Measurements from ENCODE around the gene CSGALNACT2. TPM values are rescaled to one million over a fixed set of nuclear protein-coding genes. Genes with fewer than 3 reads are reported as not detected.
"Not testable (repeated sequence)": the region's sequence is repeated elsewhere in the genome, so short reads cannot be mapped to it uniquely, and the experiment has no call there.

Gene CSGALNACT2
- total RNA-seq (2014; rRNA removed; shearing (Covaris generic)): 5.9 and 7.9 TPM in 2 replicates

- H3K27ac ChIP-seq: peak within 1 kb of the TSS; percentile 97
- H3K36me3 ChIP-seq: no peaks in the 10 kb centered on the region
- peak; percentile 68 to 73 for DNase-seq
- H3K4me3 ChIP-seq: peak within 1 kb of the TSS; percentile 96
- H3K27me3 ChIP-seq: no peaks in the 10 kb centered on the region
- H3K9me3 ChIP-seq (replicated peaks): no peaks in the 10 kb centered on the region
- no peaks in the 10 kb centered on the region for H3K4me1 ChIP-seq
Observed at GRCh38 chr10:43138021-43138756, at the start of gene CSGALNACT2. CSGALNACT2 (plus strand) TSS chr10:43138445; CDS start chr10:43155150, 16,705 bp downstream.

GRCh38 chr10:43089519-43089918 is 48.7 kb upstream of the CSGALNACT2 start:
- no peak for DNase-seq

GRCh38 chr10:43090188-43090587 is 48.1 kb upstream of the CSGALNACT2 start:
- no peaks in the 10 kb centered on the region for H3K27me3 ChIP-seq

More at GRCh38 chr10:43089519-43089918, 48.7 kb upstream of the CSGALNACT2 start:
- Histone ChIP-seq H3K4me1 (no peaks in the 10 kb centered on the region), H3K9me3 (replicated peaks) (no peaks in the 10 kb centered on the region), H3K27ac (no peak overlapping the region), H3K36me3 (no peaks in the 10 kb centered on the region), H3K4me3 (no peak overlapping the region), H3K27me3 (no peaks in the 10 kb centered on the region)

GRCh38 chr10:43090664-43091063 is 47.6 kb upstream of the CSGALNACT2 start:
- Histone ChIP-seq H3K27ac (no peak overlapping the region), H3K4me3 (no peak overlapping the region), H3K27me3 (no peaks in the 10 kb centered on the region), H3K4me1 (no peaks in the 10 kb centered on the region), H3K36me3 (no peaks in the 10 kb centered on the region), H3K9me3 (replicated peaks) (no peaks in the 10 kb centered on the region)
- no peak for DNase-seq

More at GRCh38 chr10:43090188-43090587, 48.1 kb upstream of the CSGALNACT2 start:
- DNase-seq: no peak
- no peak overlapping the region for H3K4me3 ChIP-seq
- H3K36me3 ChIP-seq: no peaks in the 10 kb centered on the region
- no peaks in the 10 kb centered on the region for H3K9me3 ChIP-seq (replicated peaks)
- H3K4me1 ChIP-seq: no peaks in the 10 kb centered on the region
- H3K27ac ChIP-seq: no peak overlapping the region

- H3K4me1 ChIP-seq: no peaks in the 10 kb centered on the region
- H3K36me3 ChIP-seq: no peaks in the 10 kb centered on the region
- H3K27ac ChIP-seq: no peak overlapping the region
- no peak overlapping the region for H3K4me3 ChIP-seq
- DNase-seq: no peak
- no peaks in the 10 kb centered on the region for H3K9me3 ChIP-seq (replicated peaks)
- no peaks in the 10 kb centered on the region for H3K27me3 ChIP-seq
Observed at GRCh38 chr10:43091846-43092245, 46.4 kb upstream of the CSGALNACT2 start.

- Histone ChIP-seq H3K4me3 (no peak overlapping the region), H3K9me3 (replicated peaks) (no peaks in the 10 kb centered on the region), H3K27me3 (no peaks in the 10 kb centered on the region), H3K27ac (no peak overlapping the region), H3K4me1 (no peaks in the 10 kb centered on the region), H3K36me3 (no peaks in the 10 kb centered on the region)
- no peak for DNase-seq
Observed at GRCh38 chr10:43093423-43094076, 44.7 kb upstream of the CSGALNACT2 start.

GRCh38 chr10:43094085-43094484 is 44.2 kb upstream of the CSGALNACT2 start:
- Histone ChIP-seq H3K27me3 (no peaks in the 10 kb centered on the region), H3K4me1 (no peaks in the 10 kb centered on the region), H3K9me3 (replicated peaks) (no peaks in the 10 kb centered on the region), H3K27ac (no peak overlapping the region), H3K4me3 (no peak overlapping the region), H3K36me3 (no peaks in the 10 kb centered on the region)
- no peak for DNase-seq

GRCh38 chr10:43099339-43099738 is 38.9 kb upstream of the CSGALNACT2 start:
- not testable (repeated sequence) for H3K27me3 ChIP-seq; DNase-seq; H3K4me3 ChIP-seq; H3K27ac ChIP-seq; H3K36me3 ChIP-seq; H3K9me3 ChIP-seq (replicated peaks); H3K4me1 ChIP-seq

GRCh38 chr10:43099928-43100327 is 38.3 kb upstream of the CSGALNACT2 start:
- no peaks in the 10 kb centered on the region for H3K27me3 ChIP-seq
- no peak overlapping the region for H3K27ac ChIP-seq
- no peak for DNase-seq
- no peaks in the 10 kb centered on the region for H3K9me3 ChIP-seq (replicated peaks)
- H3K36me3 ChIP-seq: no peaks in the 10 kb centered on the region
- H3K4me3 ChIP-seq: no peak overlapping the region
- H3K4me1 ChIP-seq: no peaks in the 10 kb centered on the region

- Histone ChIP-seq H3K27me3 (no peaks in the 10 kb centered on the region), H3K36me3 (no peaks in the 10 kb centered on the region)
- DNase-seq: no peak
Observed at GRCh38 chr10:43100366-43100765, 37.9 kb upstream of the CSGALNACT2 start.

GRCh38 chr10:43102063-43102828 is 36.0 kb upstream of the CSGALNACT2 start:
- DNase-seq: no peak
- Histone ChIP-seq H3K27ac (no peak overlapping the region), H3K9me3 (replicated peaks) (no peaks in the 10 kb centered on the region), H3K27me3 (no peaks in the 10 kb centered on the region), H3K4me1 (no peaks in the 10 kb centered on the region), H3K36me3 (no peaks in the 10 kb centered on the region), H3K4me3 (no peak overlapping the region)

More at GRCh38 chr10:43100366-43100765, 37.9 kb upstream of the CSGALNACT2 start:
- Histone ChIP-seq H3K4me3 (no peak overlapping the region), H3K9me3 (replicated peaks) (no peaks in the 10 kb centered on the region), H3K27ac (no peak overlapping the region), H3K4me1 (no peaks in the 10 kb centered on the region)

GRCh38 chr10:43105102-43105955 is 32.9 kb upstream of the CSGALNACT2 start:
- H3K9me3 ChIP-seq (replicated peaks): no peaks in the 10 kb centered on the region
- H3K4me1 ChIP-seq: no peaks in the 10 kb centered on the region
- no peaks in the 10 kb centered on the region for H3K27me3 ChIP-seq
- no peak overlapping the region for H3K4me3 ChIP-seq
- no peak overlapping the region for H3K27ac ChIP-seq
- DNase-seq: peak; percentile 38 to 54
- H3K36me3 ChIP-seq: no peaks in the 10 kb centered on the region

GRCh38 chr10:43105956-43106229 is 32.4 kb upstream of the CSGALNACT2 start:
- H3K4me3 ChIP-seq: no peak overlapping the region
- H3K36me3 ChIP-seq: no peaks in the 10 kb centered on the region
- no peak for DNase-seq
- no peaks in the 10 kb centered on the region for H3K4me1 ChIP-seq
- H3K27ac ChIP-seq: no peak overlapping the region
- H3K9me3 ChIP-seq (replicated peaks): no peaks in the 10 kb centered on the region
- H3K27me3 ChIP-seq: no peaks in the 10 kb centered on the region

- Histone ChIP-seq H3K27me3 (no peaks in the 10 kb centered on the region), H3K4me1 (no peaks in the 10 kb centered on the region), H3K4me3 (no peak overlapping the region), H3K9me3 (replicated peaks) (no peaks in the 10 kb centered on the region), H3K36me3 (no peaks in the 10 kb centered on the region), H3K27ac (no peak overlapping the region)
- DNase-seq: no peak
Observed at GRCh38 chr10:43106256-43107091, 31.8 kb upstream of the CSGALNACT2 start.

Data from SJCRH30 (cell line).